Mesenchymal stem cell (in vitro differentiated cells and primary cell): ENCODE data around the gene HIPK1.

Source experiments
- DNase-seq: peaks from one replicate; pipeline ENCODE4 v3.0.0-alpha.2; 2013
- H2AFZ ChIP-seq: one replicate; pipeline ENCODE4 v1.6.1; 2013; ENCODE audit warnings: low read depth, mild to moderate bottlenecking, control low read depth, inconsistent platforms, low read length, moderate library complexity
- H2AK5ac ChIP-seq: 2 replicates; pipeline ENCODE4 v1.6.1; 2013; ENCODE audit warnings: low read length, moderate library complexity, mild to moderate bottlenecking, inconsistent platforms; ENCODE audit not compliant: severe bottlenecking
- H2BK120ac ChIP-seq: one replicate; pipeline ENCODE4 v1.6.1; 2013; ENCODE audit warnings: low read depth, mild to moderate bottlenecking, inconsistent platforms, low read length, moderate library complexity
- H2BK12ac ChIP-seq, 2 experiments: one replicate each; pipeline ENCODE4 v1.6.1; 2013; ENCODE audit warnings: inconsistent platforms in 2 of 2, low read length in 2 of 2, mild to moderate bottlenecking in 2 of 2, moderate library complexity in 2 of 2, control low read depth in 1 of 2
- H2BK15ac ChIP-seq: one replicate; pipeline ENCODE4 v1.6.1; 2013; ENCODE audit warnings: mild to moderate bottlenecking, low read depth, inconsistent platforms; ENCODE audit not compliant: poor library complexity, severe bottlenecking
- H2BK5ac ChIP-seq: 2 replicates; pipeline ENCODE4 v1.6.1; 2013; ENCODE audit warnings: low read depth, mild to moderate bottlenecking, low read length, control low read depth, inconsistent platforms; ENCODE audit not compliant: poor library complexity, severe bottlenecking
- H3K14ac ChIP-seq, 2 experiments: one replicate each; pipeline ENCODE4 v1.6.1; 2013; ENCODE audit warnings: inconsistent platforms in 2 of 2, low read length in 2 of 2, control low read depth in 1 of 2, mild to moderate bottlenecking in 1 of 2, moderate library complexity in 1 of 2
- H3K18ac ChIP-seq, 2 experiments: one replicate each; pipeline ENCODE4 v1.6.1; 2013; ENCODE audit warnings: inconsistent platforms in 2 of 2, low read length in 2 of 2, control low read depth in 1 of 2, low read depth in 1 of 2, mild to moderate bottlenecking in 1 of 2
- H3K23ac ChIP-seq, 2 experiments: one replicate each; pipeline ENCODE4 v1.6.1; 2013; ENCODE audit warnings: inconsistent platforms in 2 of 2, low read length in 2 of 2, mild to moderate bottlenecking in 2 of 2, moderate library complexity in 2 of 2, control low read depth in 1 of 2
- H3K27ac ChIP-seq: 2 replicates; pipeline ENCODE4 v1.5.1; 2013; ENCODE audit warnings: mild to moderate bottlenecking, moderate library complexity, low read length, control low read depth, inconsistent platforms; ENCODE audit not compliant: poor library complexity, severe bottlenecking
- H3K27me3 ChIP-seq, 2 experiments: 2 replicates each; pipeline versions ENCODE4 v1.6.1 to v1.7.0; 2013; ENCODE audit warnings: low read length in 2 of 2, mild to moderate bottlenecking in 2 of 2, moderate library complexity in 2 of 2, control low read depth in 1 of 2, inconsistent platforms in 1 of 2; ENCODE audit not compliant: control insufficient read depth in 1 of 2, insufficient read depth in 1 of 2
- H3K36me3 ChIP-seq, 2 experiments: 2 replicates each; pipeline versions ENCODE4 v1.6.1 to v1.7.0; 2013; ENCODE audit warnings: low read length in 2 of 2, control low read depth in 1 of 2, inconsistent platforms in 1 of 2, low read depth in 1 of 2, mild to moderate bottlenecking in 1 of 2; ENCODE audit not compliant: insufficient read depth in 2 of 2, control insufficient read depth in 1 of 2
- H3K4ac ChIP-seq, 2 experiments: one replicate each; pipeline ENCODE4 v1.6.1; 2013; ENCODE audit warnings: inconsistent platforms in 2 of 2, low read length in 2 of 2, mild to moderate bottlenecking in 2 of 2, moderate library complexity in 2 of 2, control low read depth in 1 of 2, low read depth in 1 of 2
- H3K4me1 ChIP-seq: 2 replicates; pipeline ENCODE4 v1.6.1; 2013; ENCODE audit warnings: low read depth, low read length, control low read depth; ENCODE audit not compliant: control insufficient read depth, insufficient read depth
- H3K4me2 ChIP-seq: 2 replicates; pipeline ENCODE4 v1.6.1; 2013; ENCODE audit warnings: low read length, mild to moderate bottlenecking, inconsistent platforms; ENCODE audit not compliant: poor library complexity, severe bottlenecking
- H3K4me3 ChIP-seq, 2 experiments: 2 replicates each; pipeline versions ENCODE4 v1.5.1 to v1.7.0; 2013; ENCODE audit warnings: low read length in 2 of 2, mild to moderate bottlenecking in 2 of 2, control low read depth in 1 of 2, low read depth in 1 of 2; ENCODE audit not compliant: insufficient read depth in 1 of 2
- H3K79me1 ChIP-seq: replicated peaks from 2 replicates; pipeline ENCODE4 v1.6.1; 2013; ENCODE audit warnings: mild to moderate bottlenecking, control low read depth, low read length, inconsistent platforms; ENCODE audit not compliant: poor library complexity, severe bottlenecking
- H3K9ac ChIP-seq: 2 replicates; pipeline ENCODE4 v1.7.0; 2013; ENCODE audit warnings: mild to moderate bottlenecking, low read length, moderate library complexity
- H3K9me3 ChIP-seq: 2 replicates; pipeline ENCODE4 v1.7.0; 2013; ENCODE audit warnings: mild to moderate bottlenecking, low read length; ENCODE audit not compliant: control insufficient read depth
- H4K8ac ChIP-seq: one replicate; pipeline ENCODE4 v1.6.1; 2013; ENCODE audit warnings: inconsistent platforms, mild to moderate bottlenecking, low read length, moderate library complexity
- H4K91ac ChIP-seq: one replicate; pipeline ENCODE4 v1.6.1; 2013; ENCODE audit warnings: mild to moderate bottlenecking, low read length, inconsistent platforms
- WGBS: methylation state at CpG from one replicate; pipeline ENCODE4 v1.1.7; 2013; ENCODE audit warnings: mixed read lengths; 5-methylcytosine and 5-hydroxymethylcytosine counted together

Gene HIPK1

GRCh38 chr1:113991467-113991997, 62.4 kb downstream of the HIPK1 start:
- Histone ChIP-seq H3K27me3 (no peaks in the 10 kb centered on the region), H4K8ac (no peak overlapping the region), H2BK15ac (no peak overlapping the region), H3K79me1 (no peaks in the 10 kb centered on the region), H3K9ac (no peak overlapping the region), H2AFZ (no peak overlapping the region), H3K4me1 (no peaks in the 10 kb centered on the region), H3K18ac (no peak overlapping the region), H3K9me3 (peaks cover 22% of the 10 kb centered on the region), H2AK5ac (no peak overlapping the region), H2BK120ac (no peak overlapping the region), H3K4me2 (no peak overlapping the region), H3K36me3 (peaks cover 0 to 3% of the 10 kb centered on the region in 2 experiments), H3K14ac (no peak overlapping the region), H2BK12ac (no peak overlapping the region), H3K4me3 (no peak overlapping the region), H3K23ac (no peak overlapping the region), H3K4ac (no peak overlapping the region), H3K27ac (no peak overlapping the region), H2BK5ac (no peak overlapping the region), H4K91ac (no peak overlapping the region)
- WGBS: 94% methylated on average over 5 of the region's 5 CpGs
- no peak for DNase-seq

GRCh38 chr1:113993072-113993471, 63.9 kb downstream of the HIPK1 start:
- no peak overlapping the region for H3K4me2 ChIP-seq
- no peaks in the 10 kb centered on the region for H3K27me3 ChIP-seq
- H2BK12ac ChIP-seq: no peak overlapping the region
- no peak overlapping the region for H3K27ac ChIP-seq
- no peak overlapping the region for H2BK15ac ChIP-seq
- no peak overlapping the region for H3K14ac ChIP-seq
- 88% methylated on average over 5 of the region's 5 CpGs for WGBS
- H3K36me3 ChIP-seq: peaks cover 0 to 3% of the 10 kb centered on the region in 2 experiments
- H2AK5ac ChIP-seq: no peak overlapping the region
- no peak overlapping the region for H2BK120ac ChIP-seq
- H3K23ac ChIP-seq: no peak overlapping the region
- no peak for DNase-seq
- H3K9me3 ChIP-seq: peaks cover 23% of the 10 kb centered on the region
- H4K8ac ChIP-seq: no peak overlapping the region
- H2AFZ ChIP-seq: no peak overlapping the region
- no peaks in the 10 kb centered on the region for H3K79me1 ChIP-seq
- H2BK5ac ChIP-seq: no peak overlapping the region
- H3K4me3 ChIP-seq: no peak overlapping the region
- H3K9ac ChIP-seq: no peak overlapping the region
- H4K91ac ChIP-seq: no peak overlapping the region
- H3K4ac ChIP-seq: no peak overlapping the region
- H3K4me1 ChIP-seq: no peaks in the 10 kb centered on the region
- H3K18ac ChIP-seq: no peak overlapping the region

GRCh38 chr1:113993766-113994165, 64.6 kb downstream of the HIPK1 start:
- Histone ChIP-seq H2BK12ac (no peak overlapping the region), H3K9ac (no peak overlapping the region), H2BK15ac (no peak overlapping the region), H4K91ac (peak overlapping the region; percentile 19), H3K36me3 (peaks cover 0 to 3% of the 10 kb centered on the region in 2 experiments), H3K4me1 (no peaks in the 10 kb centered on the region), H3K4ac (no peak overlapping the region), H2AFZ (no peak overlapping the region), H3K14ac (no peak overlapping the region), H3K4me3 (no peak overlapping the region), H3K4me2 (no peak overlapping the region), H2BK5ac (no peak overlapping the region), H3K27ac (no peak overlapping the region), H3K9me3 (peaks cover 23% of the 10 kb centered on the region), H3K79me1 (no peaks in the 10 kb centered on the region), H3K27me3 (no peaks in the 10 kb centered on the region), H4K8ac (peak overlapping the region; percentile 9), H3K23ac (no peak overlapping the region), H3K18ac (no peak overlapping the region), H2BK120ac (no peak overlapping the region), H2AK5ac (no peak overlapping the region)
- 82% methylated on average over 2 of the region's 2 CpGs for WGBS
- no peak for DNase-seq

GRCh38 chr1:113995382-113995781, 66.3 kb downstream of the HIPK1 start:
- no peaks in the 10 kb centered on the region for H3K27me3 ChIP-seq
- no peaks in the 10 kb centered on the region for H3K4me1 ChIP-seq
- no peak overlapping the region for H3K18ac ChIP-seq
- no peak overlapping the region for H2AK5ac ChIP-seq
- H2BK12ac ChIP-seq: no peak overlapping the region
- H3K27ac ChIP-seq: no peak overlapping the region
- H3K79me1 ChIP-seq: no peaks in the 10 kb centered on the region
- H2BK5ac ChIP-seq: no peak overlapping the region
- H2BK120ac ChIP-seq: no peak overlapping the region
- no peak overlapping the region for H3K4me2 ChIP-seq
- H3K23ac ChIP-seq: no peak overlapping the region
- no peak overlapping the region for H3K9ac ChIP-seq
- no peak overlapping the region for H3K14ac ChIP-seq
- H3K4ac ChIP-seq: no peak overlapping the region
- no peak overlapping the region for H2AFZ ChIP-seq
- peaks cover 23% of the 10 kb centered on the region for H3K9me3 ChIP-seq
- no peak overlapping the region for H2BK15ac ChIP-seq
- H3K36me3 ChIP-seq: peaks cover 0 to 3% of the 10 kb centered on the region in 2 experiments
- DNase-seq: no peak
- H4K91ac ChIP-seq: no peak overlapping the region
- WGBS: 100% methylated on average over 2 of the region's 2 CpGs
- no peak overlapping the region for H4K8ac ChIP-seq
- no peak overlapping the region for H3K4me3 ChIP-seq
